HuH-7 (cell line): ENCODE results near the gene CD37.
A peak's percentile ranks its signal among the peaks of the same experiment; 100 is the strongest.
"Not testable (repeated sequence)": the region's sequence is repeated elsewhere in the genome, so short reads cannot be mapped to it uniquely, and the experiment has no call there.

Source experiments
- DNase-seq: peaks from one replicate; pipeline ENCODE4 v3.0.0; 2011; ENCODE audit warnings: low spot score

Gene CD37

DNA sequence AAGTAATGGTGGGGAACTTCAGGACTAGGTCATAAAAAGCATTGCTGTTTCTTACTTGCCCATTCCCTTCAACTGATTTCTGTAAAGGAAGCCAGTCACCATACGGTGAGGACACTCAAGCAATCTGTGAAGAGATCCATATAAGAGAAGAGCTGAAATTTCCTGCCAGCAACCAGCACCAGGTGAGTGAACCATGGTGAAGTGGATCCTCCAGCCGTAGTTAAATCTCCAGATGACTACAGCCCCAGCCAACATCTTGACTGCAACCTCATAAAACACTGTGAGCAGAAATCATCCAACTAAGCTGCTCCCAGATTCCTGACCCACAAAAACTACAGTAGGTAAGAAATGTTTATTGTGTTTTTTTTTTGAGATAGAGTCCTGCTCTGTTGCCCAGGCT lies 6.5 kb upstream of the CD37 start:
- no peak for DNase-seq

DNA sequence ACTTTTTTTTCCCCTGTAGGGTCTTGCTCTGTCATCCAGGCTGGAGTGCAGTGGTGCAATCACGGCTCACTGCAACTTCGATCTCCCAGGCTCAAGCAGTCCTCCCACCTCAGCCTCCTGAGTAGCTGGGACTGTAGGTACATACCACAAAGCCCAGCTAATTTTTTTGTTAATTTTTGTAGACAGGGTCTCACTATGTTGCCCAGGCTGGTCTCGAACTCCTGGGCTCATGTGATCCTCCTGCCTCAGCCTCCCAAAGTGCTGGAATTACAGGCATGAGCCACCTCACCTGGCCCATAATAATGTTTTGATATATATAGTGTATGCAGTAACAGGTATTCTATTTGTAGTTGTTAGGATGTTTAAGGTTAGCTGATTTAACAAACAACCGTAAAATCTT lies 4.0 kb upstream of the CD37 start:
- DNase-seq, result not testable (repeated sequence)

DNA sequence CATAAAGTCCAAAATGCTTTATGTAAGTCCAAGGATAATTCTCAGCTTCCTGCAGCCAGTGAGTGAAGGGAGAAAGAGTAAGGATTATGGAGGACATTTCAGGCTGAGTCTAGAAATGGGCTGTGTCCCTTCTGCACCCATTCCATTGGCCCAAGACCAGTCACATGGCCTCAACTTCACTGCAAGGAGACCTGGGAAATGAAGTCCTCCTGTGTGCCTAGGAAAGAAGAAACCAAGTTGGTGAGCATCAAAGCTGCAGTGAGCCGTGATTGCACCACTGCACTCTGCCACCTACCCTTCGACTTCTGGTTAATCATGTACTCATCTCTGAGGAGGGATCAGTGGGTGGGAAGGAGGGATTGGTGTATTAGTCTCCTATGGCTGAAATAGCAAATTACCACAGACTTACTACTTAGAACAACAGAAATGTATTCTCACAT lies 3.6 kb upstream of the CD37 start:
- peak; percentile 86 for DNase-seq

DNA sequence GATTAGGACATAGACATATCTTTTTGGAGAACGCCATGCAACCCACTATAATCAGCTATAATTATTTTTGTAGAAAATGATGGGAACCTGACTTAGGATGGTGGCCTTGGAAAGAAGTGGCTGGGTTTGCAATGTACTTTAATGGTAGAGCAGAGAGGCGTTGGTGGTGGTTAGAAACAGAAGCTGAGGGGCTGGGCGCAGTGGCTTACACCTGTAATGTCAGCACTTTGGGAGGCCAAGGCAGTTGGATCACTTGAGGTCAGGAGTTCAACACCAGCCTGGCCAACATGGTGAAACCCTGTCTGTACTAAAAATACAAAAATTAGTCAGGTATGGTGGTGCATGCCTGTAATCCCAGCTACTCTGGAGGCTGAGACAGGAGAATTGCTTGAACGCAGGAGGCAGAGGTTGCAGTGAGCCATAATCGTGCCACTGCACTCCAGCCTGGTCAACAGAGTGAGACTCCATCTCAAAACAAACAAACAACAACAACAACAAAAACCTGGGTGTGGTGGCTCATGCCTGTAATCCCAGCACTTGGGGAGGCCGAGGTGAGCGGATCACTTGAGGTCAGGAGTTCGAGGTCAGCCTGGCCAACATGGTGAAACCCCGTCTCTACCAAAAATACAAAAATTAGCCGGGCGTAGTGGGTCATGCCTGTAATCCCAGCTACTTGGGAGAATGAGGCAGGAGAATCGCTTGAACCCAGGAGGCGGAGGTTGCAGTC lies 2.4 kb upstream of the CD37 start:
- DNase-seq, result not testable (repeated sequence)

DNA sequence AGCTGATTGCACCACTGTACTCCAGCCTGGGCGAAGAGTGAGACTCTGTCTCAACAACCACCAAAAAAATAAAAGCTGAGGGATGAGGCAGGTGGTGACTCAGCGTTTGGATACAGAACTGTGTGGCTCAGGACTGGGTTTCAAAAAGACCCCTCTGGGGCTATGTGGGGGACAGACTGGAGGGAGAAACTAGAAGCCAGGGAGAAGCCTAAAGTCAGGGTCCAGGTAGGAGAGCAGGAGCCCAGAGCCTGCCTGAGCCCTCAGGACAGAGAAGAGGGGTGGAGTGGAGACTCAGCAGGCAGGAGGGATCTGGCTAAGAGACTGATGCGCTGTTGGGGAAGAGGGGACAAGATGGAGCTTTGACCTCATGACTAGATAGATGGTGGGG lies 1.8 kb upstream of the CD37 start:
- DNase-seq, result no peak

DNA sequence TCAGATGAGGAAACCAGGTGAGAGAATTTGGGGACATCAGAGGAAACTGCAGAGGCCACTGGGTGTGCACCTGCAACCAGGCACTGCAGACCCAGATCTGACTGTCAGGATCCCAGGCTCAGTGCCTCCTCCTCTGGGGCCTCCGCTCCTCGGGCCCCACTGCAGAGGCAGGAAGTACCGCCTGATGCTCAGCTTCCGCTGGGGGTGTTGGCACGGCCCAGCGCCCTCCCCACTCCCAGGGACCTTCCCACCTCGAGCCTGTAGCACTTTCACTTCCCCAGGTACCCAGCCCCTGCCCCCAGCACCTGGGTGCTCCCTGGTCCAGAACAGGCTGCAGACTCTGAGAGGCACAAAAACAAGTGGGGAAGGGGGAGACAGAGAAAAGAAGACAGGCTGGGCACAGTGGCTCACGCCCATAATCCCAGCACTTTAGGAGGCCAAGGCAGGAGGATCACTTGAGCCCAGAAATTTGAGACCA lies 1.4 kb upstream of the CD37 start:
- DNase-seq, result no peak

DNA sequence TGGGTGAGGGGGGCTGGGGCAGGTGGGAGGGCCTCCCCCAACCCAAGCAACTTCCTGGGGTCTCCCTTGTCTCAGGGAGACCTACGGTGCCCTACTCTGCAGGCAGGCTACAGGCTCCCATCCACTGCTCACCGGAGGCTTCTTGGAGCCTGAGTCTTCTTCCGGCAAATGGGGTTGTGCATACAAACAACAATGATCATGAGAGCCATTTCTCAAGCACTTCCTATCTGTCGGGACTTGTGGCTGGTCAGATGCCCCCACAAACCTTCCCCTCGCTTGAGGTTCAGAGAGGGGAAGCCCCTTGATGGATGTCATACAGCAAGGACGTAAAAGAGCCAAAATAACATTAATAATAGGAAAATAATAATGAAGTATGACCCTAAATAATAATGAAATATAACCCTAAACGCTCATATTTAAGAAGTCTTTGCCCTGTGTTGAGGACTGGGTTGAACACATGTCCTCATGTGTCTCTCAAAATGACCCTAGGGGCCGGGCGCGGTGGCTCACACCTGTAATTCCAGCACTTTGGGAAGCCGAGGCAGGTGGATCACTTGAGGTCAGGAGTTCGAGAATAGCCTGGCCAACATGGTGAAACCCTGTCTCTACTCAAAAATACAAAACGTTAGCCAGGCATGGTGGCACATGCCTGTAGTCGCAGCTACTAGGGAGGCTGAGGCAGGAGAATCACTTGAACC lies 727 bp downstream of the CD37 start:
- no peak for DNase-seq

DNA sequence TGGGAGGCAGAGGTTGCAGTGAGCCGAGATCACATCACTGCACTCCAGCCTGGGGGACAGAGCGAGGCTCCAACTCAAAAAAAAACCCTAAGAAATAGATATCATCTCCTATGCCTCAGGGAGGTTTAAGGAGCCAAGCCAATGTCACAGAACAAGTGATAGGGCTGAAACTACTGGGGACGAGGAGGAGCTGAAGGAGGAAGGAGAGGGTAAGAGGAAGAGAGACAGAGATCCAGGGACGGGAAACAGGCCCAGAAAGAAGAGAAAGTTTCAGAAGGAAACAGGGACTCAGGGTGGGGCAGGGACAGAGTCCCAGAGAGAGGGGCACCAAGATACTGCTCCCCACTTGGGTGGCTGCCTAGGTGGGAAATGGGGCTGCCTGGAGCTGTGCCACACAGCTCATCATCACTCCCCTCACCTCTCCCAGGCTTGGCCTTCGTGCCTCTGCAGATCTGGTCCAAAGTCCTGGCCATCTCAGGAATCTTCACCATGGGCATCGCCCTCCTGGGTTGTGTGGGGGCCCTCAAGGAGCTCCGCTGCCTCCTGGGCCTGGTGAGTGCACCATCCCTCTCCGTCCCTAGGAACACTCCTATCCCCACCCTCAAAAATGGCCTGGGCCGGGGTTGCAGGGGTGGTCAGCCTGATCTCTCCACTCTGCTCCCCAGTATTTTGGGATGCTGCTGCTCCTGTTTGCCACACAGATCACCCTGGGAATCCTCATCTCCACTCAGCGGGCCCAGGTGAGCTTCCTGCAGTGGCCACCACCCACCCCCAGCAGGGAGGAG lies 1.5 kb downstream of the CD37 start:
- DNase-seq, result no peak

DNA sequence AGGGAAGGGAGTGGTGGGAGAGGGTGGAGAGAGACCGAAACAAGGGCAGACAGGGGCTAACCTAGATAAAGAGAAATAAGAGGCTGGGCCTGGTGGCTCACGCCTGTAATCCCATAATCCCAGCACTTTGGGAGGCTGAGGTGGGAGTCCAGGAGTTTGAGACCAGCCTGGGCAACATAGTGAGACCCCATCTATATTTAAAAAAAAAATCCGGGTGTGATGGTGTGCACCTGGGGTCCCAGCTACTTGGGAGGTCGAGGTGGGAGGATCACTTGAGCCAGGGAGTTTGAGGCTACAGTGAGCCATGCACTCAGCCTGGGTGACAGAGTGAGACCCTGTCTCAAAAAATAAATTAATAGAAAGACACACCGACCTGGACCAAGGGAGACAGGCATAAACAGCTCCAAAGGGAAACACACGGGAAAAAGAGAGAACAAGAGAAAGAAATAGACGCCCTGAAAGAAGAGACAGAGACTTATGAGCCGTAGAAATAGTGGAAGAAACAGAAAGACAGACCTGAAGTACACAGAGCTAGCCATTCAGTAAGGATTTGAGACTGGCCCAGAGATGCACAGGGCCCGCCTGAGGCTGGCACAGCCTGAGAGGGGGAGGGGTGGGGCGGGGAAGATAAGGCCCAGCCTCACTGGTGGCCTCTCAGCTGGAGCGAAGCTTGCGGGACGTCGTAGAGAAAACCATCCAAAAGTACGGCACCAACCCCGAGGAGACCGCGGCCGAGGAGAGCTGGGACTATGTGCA lies 2.2 kb downstream of the CD37 start:
- no peak for DNase-seq

DNA sequence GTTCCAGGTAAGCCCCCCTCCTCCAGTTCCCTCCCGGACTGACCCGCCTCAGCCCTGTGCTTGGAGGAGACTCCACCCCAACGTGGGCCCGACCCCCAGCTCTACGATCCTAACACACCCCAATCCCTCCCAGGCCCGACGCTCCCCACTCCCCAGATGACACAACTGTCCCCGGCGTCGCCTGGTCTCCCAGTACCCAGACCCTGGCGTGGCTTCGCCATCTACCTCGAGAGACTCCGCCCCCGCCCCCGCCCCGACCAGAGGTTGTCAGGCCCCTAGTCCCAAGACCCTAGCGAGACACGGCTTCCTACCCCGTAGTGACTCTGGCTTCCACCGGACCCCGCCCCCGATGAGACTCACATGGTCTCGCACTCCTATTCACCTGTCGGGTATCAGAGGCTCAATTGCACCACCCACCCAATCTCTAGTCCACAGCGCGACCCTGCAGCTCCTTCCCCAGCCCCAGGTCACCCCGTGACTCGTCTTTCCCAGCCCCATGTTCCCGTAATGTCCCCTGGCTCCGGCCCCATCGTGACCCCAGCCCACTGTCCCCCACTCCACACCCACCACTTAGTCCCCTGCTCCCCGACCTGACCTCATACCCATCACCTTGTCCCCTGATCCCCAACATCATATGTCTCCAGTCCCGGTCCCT lies 2.9 kb downstream of the CD37 start:
- DNase-seq, result no peak

DNA sequence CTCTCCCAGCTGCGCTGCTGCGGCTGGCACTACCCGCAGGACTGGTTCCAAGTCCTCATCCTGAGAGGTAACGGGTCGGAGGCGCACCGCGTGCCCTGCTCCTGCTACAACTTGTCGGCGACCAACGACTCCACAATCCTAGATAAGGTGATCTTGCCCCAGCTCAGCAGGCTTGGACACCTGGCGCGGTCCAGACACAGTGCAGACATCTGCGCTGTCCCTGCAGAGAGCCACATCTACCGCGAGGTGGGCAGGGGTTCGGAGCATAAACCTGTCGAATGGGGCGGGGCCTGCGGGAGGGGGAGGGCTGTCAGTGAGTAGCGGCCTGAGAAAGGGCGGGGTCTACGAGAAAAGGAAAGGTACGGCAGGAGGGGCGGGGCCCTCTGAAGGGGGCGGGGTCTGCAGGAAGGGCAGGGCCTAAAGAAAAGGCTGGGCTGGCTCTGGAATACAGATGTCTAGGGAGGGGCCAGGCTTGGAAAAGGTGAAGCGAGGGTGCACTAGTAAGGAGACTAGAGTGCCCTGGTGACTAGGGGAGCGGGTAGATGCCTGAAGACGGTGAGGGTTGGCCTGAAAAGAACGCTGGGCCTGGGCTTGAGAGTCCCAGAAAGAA lies 3.6 kb downstream of the CD37 start:
- DNase-seq, result no peak

DNA sequence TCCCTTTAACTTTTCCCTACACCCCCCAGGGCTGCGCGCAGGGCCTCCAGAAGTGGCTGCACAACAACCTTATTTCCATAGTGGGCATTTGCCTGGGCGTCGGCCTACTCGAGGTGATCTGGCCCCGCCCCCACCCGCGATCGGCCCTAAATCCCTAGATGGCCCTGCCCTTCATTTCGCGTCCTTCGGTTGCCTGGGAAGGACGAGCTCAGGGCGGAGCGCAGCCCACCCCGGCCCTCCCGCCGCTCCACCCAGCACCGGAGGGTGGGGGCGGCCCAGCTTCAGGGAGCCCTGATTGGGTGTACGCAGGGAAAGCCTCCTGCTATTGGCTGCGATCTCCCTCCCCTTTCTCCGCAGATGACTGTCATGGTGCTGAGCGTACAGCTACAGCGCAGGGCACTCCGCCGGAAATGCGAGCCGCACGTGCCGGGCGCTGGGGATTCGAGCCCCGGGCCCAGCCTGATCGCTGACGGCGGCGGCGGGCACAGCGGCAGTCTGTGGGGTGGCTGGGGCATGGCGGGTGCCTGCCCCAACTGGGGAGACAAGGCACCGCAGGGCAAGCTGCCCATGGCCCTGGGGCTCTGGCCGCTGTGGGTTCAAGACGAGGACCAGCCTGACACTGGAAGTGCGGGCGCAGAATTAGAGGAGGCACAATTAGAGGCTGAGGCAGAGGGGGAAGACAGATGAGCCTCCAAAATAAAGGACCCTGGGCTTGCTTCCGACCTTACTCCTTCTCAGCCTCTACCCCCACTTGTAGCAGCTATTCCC lies 4.3 kb downstream of the CD37 start:
- no peak for DNase-seq

DNA sequence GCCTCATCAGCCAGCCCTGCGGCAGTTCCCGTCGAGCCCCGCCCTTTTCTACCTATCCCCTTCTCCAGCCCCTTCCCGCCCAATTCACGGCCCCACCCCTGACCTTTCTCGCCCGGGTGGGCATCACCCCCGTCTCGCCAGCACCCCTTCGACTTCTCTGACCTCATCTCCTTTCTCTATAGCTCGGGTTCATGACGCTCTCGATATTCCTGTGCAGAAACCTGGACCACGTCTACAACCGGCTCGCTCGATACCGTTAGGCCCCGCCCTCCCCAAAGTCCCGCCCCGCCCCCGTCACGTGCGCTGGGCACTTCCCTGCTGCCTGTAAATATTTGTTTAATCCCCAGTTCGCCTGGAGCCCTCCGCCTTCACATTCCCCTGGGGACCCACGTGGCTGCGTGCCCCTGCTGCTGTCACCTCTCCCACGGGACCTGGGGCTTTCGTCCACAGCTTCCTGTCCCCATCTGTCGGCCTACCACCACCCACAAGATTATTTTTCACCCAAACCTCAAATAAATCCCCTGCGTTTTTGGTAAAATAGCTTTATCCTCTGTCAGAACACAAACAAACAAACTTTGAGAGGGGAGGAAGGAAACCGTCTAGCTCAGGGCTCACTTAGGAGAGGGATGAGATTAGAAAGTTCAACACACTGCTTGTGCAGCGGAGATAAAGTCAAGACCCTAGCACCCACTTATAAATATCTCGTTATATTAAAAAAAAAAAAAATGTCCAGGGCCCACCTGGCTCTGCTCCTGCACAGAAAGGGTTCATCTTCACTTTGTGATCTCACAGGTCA lies 5.1 kb downstream of the CD37 start:
- peak; percentile 86 for DNase-seq

DNA sequence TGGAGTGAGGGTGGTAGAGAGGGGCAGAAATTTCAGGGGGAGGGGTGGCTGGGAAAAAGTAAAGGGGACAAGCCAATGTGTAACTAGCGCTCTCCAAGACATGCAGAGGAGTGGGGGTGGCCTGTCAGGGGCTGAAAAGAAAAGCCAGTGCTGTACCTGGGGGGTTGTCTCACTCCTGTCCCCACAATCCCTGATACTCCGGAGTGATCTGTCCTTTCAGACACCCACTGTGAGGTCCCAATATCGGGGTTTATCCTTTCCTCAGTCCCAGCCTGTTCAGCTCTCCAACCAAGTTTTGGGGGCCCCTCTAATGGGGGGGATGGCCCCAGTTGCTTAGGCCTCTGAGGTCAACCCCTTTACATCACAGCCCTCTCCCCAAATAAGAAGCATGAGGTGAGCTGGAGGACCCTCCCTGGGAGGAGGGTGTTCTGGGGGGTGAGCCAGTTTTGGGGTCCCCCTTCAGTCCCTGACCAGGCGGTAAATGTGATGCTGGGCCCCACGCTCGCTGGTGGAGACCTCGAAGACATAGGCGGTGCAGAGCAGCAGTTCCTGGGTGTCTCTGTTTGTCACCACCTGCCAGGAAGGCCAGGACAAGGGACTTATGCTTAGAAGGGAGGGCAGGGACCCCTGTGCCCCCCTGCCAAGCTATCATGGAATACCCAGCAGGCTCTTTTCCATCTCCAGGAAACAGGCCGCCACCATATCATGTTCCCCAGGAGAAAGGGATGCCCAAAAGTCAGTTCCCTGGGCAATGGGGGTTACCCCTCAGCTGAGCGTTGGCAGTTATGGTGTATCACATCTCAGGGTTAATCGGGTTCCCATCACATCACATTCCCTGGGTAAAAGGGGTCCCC lies 5.9 kb downstream of the CD37 start:
- DNase-seq, result no peak

DNA sequence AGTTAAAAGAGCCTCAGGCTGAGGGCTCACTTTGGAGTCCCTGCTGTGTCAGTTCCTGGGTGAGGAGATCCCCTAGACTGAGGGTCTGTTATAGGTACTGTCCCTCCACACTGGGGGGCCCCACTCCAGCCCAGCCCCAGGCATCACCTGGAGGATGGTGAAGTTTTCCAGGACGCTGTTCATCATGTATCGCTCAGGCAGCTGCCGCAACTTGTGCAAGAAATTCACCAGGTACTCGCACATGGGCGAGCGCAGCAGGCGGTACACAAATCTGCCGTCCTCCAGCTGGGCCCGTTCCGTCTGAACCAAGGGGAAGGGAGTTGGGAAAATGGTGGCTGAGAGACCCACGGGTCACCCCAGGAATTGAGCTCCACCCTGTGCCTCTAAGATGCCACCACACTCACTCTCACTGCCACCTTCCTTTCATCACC lies 7.1 kb downstream of the CD37 start:
- DNase-seq, result no peak

DNA sequence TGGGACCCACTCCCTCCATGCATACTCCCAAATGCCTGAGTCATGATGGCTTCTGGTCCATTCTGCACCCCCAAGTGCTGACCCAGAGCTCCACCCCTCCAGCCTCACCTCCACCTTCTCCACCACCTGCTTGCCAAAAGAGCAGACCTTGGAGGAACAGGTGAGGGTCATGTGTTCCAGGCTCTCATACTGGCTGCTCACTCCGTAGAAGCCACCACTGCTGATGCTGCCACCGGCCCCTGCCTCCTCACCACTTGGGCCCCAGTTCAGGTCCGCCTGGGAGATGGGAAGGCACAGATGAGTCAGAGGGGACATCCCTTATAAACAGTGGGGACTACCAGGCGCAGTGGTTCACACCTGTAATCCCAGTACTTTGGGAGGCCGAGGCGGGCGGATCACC lies 7.9 kb downstream of the CD37 start:
- no peak for DNase-seq

DNA sequence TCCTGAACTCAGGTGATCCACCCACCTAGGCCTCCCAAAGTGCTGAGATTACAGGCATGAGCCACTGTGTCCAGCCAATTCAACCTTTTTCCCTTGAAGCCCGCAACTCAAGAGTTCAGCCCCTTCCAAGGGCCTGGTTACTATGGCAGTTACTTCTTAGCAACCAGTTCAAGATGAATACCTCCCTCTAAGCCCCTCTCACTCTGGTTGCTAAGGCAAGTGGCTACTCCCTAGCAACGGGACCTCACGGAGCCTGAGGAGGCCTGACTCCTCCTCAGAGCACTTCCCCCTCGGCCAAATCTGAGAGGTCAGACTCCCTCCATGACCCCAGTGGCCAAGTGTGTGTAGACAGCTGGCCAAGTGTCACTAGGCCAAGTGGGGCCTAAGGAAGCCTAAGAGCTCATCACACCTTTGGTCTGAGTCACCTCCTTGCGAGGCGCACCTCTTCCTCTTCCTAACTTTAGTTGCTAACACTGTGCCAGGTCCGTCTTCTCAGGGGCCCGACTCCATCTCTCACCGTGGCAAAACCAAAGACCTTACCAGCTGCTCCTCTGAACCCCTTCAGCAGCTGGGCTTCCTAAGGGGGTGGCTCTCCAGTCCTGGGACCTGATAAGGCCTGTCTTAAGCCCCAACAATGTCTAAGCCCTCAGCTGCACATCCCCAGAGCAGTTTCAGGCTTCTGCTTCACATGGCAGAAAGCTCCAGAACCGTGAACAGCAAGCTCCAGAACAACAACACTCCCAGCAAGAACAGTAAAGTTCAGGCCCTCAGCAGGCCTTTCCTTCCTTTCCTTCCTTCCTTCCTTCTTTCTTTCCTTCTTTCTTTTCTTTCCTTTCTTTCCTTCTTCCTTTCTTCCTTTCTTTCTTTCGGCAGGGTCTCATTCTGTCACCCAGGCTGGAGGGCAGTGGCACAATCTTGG lies 9.6 kb downstream of the CD37 start:
- no peak for DNase-seq
